Testis (tissue), 2 donors: Measurements from ENCODE around the gene RHOF.

ENCODE experiments used
- POLR2A ChIP-seq: fragments of 450-650 bp; IDR thresholded peaks from one replicate; pipeline ENCODE4 v1.6.1; 2017; ENCODE audit warnings: antibody characterized with exemption, mild to moderate bottlenecking, moderate library complexity
- TF ChIP-seq, protein P1 (sequence below), 3 experiments: fragments of 450-650 bp in 2 of 3; fragments of 200-600 bp in 1 of 3; sonication (generic) in 1 of 3; IDR thresholded peaks; one replicate each; pipeline ENCODE4 v1.5.1; 2016 to 2019; ENCODE audit warnings: antibody characterized with exemption in 3 of 3, mild to moderate bottlenecking in 2 of 3, moderate library complexity in 1 of 3

DNA sequence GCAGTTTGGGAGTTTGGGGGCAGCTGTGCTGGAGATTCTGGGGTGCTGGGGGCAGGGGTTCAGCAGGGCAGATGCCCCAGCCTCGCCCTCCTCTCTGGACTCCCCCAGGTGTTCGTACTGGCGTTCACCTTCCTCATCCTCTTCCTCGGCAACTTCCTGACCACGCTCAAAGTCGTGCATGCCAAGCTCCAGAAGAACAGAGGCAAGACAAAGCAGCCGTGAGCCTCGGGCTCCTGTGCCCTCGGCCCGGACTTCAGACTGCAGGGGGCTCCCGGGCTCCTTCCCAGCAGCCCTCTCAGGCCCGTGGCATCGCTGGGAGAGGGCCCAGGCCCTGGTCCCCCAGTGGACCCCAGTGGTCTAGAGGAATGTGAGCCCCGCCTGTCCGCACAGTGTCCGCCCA is 18.0 kb downstream of the RHOF start:
- no peak for TF ChIP-seq POLR2A
- TF ChIP-seq, protein P1, sequence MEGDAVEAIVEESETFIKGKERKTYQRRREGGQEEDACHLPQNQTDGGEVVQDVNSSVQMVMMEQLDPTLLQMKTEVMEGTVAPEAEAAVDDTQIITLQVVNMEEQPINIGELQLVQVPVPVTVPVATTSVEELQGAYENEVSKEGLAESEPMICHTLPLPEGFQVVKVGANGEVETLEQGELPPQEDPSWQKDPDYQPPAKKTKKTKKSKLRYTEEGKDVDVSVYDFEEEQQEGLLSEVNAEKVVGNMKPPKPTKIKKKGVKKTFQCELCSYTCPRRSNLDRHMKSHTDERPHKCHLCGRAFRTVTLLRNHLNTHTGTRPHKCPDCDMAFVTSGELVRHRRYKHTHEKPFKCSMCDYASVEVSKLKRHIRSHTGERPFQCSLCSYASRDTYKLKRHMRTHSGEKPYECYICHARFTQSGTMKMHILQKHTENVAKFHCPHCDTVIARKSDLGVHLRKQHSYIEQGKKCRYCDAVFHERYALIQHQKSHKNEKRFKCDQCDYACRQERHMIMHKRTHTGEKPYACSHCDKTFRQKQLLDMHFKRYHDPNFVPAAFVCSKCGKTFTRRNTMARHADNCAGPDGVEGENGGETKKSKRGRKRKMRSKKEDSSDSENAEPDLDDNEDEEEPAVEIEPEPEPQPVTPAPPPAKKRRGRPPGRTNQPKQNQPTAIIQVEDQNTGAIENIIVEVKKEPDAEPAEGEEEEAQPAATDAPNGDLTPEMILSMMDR (IDR thresholded peaks at IDR 0.05), result no peak
